IPS DF 4.7 (cell line): ENCODE results near the gene ATP1B1.
"Not testable (repeated sequence)": the region's sequence is repeated elsewhere in the genome, so short reads cannot be mapped to it uniquely, and the experiment has no call there.

ENCODE experiments used
- DNase-seq: peaks from one replicate; pipeline ENCODE4 v3.0.0-alpha.2; 2013; ENCODE audit warnings: low spot score; ENCODE audit errors: extremely low read depth

The ATP1B1 gene

GRCh38 chr1:169115891-169116585, 9.5 kb downstream of the ATP1B1 start:
- DNase-seq, result no peak

- DNase-seq, result no peak
Measured at GRCh38 chr1:169117014-169117413, 10.5 kb downstream of the ATP1B1 start.

- no peak for DNase-seq
Measured at GRCh38 chr1:169117599-169117998, 11.1 kb downstream of the ATP1B1 start.

GRCh38 chr1:169118227-169118626, 11.7 kb downstream of the ATP1B1 start:
- no peak for DNase-seq

GRCh38 chr1:169119405-169119804, 12.9 kb downstream of the ATP1B1 start:
- DNase-seq, result no peak

GRCh38 chr1:169120066-169120465, 13.6 kb downstream of the ATP1B1 start:
- DNase-seq, result no peak

GRCh38 chr1:169121146-169121923, 14.8 kb downstream of the ATP1B1 start:
- no peak for DNase-seq

GRCh38 chr1:169122976-169123375, 16.5 kb downstream of the ATP1B1 start:
- DNase-seq, result no peak

- DNase-seq, result no peak
Measured at GRCh38 chr1:169124459-169124858, 18.0 kb downstream of the ATP1B1 start.

GRCh38 chr1:169125597-169125996, 19.1 kb downstream of the ATP1B1 start:
- DNase-seq, result not testable (repeated sequence)

GRCh38 chr1:169126335-169126734, 19.8 kb downstream of the ATP1B1 start:
- no peak for DNase-seq

GRCh38 chr1:169127305-169127704, 20.8 kb downstream of the ATP1B1 start:
- no peak for DNase-seq

GRCh38 chr1:169128562-169128961, 22.1 kb downstream of the ATP1B1 start:
- no peak for DNase-seq

- DNase-seq, result no peak
Measured at GRCh38 chr1:169129109-169129784, 22.8 kb downstream of the ATP1B1 start.

GRCh38 chr1:169130683-169131082, 24.2 kb downstream of the ATP1B1 start:
- DNase-seq, result no peak

GRCh38 chr1:169132512-169133227, 26.2 kb downstream of the ATP1B1 start:
- DNase-seq, result no peak

GRCh38 chr1:169133228-169133576, 26.7 kb downstream of the ATP1B1 start:
- no peak for DNase-seq

GRCh38 chr1:169133801-169134502, 27.5 kb downstream of the ATP1B1 start:
- no peak for DNase-seq

GRCh38 chr1:169137357-169137756, 30.9 kb downstream of the ATP1B1 start:
- DNase-seq, result no peak

- no peak for DNase-seq
Measured at GRCh38 chr1:169138866-169139670, 32.6 kb downstream of the ATP1B1 start.
